Thyroid gland (tissue), 4 donors: ENCODE measurements around the gene MYEF2.

Experiments used
- CTCF ChIP-seq, 6 experiments: fragments of 200-600 bp in 3 of 6; fragments of 450-650 bp in 3 of 6; sonication (generic) in 3 of 6; IDR thresholded peaks; one replicate each; pipeline ENCODE4 v1.5.1; 2016 to 2019; ENCODE audit warnings: antibody characterized with exemption in 6 of 6, mild to moderate bottlenecking in 2 of 6, inconsistent platforms in 1 of 6, moderate library complexity in 1 of 6
- POLR2A ChIP-seq, 2 donors: fragments of 450-650 bp; IDR thresholded peaks; one replicate each; pipeline ENCODE4 v1.6.1; 2017; ENCODE audit warnings: antibody characterized with exemption in 2 of 2, mild to moderate bottlenecking in 2 of 2, moderate library complexity in 1 of 2

DNA sequence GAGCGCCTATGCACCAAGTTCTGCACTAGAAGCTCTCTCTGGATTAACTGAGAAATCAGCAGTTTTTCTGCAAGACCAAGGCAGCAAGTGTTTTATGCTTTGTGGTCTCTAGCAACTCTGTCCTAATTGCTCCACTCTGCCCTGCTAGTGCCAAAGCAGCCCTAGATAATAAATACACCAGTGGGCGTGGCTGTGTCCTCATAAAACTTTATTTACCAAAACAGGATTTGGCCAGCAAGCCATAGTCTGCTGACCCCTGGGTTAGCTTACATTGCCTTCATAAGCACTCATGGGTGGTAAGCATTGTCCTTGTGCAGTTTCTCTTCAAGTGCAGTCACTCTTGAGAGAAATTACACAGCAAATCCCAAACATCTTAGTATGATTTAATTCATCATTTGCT is 88.0 kb downstream of the MYEF2 start:
- TF ChIP-seq CTCF (IDR thresholded peaks at IDR 0.05) (no peak), POLR2A (IDR thresholded peaks at IDR 0.05) (no peak)
